GM10248 (cell line): ENCODE measurements around the gene NIPA2.

Source experiments
- CTCF ChIA-PET: fragments of 300-600 bp; sonication (Branson Sonifier 250); formaldehyde crosslinking; extraction: SDS; loops from one replicate; lab custom pipeline; 2021; ENCODE audit warnings: antibody characterized with exemption; lab: Yijun Ruan, JAX
- POLR2A ChIA-PET: fragments of 350-650 bp; sonication (Branson Sonifier 250); formaldehyde crosslinking; extraction: SDS; loops from one replicate; lab custom pipeline; 2020; ENCODE audit warnings: antibody characterized with exemption; lab: Yijun Ruan, JAX
- DNase-seq: peaks from one replicate; pipeline ENCODE4 v3.0.0; 2012; ENCODE audit errors: extremely low spot score
- CTCF ChIP-seq: IDR thresholded peaks from 2 replicates; pipeline ENCODE4 v1.5.1; 2012; ENCODE audit warnings: mild to moderate bottlenecking, low read depth; ENCODE audit errors: extremely low read depth, missing control alignments, control extremely low read depth

Gene NIPA2

GRCh38 chr15:22871481-22872086 lies 33.1 kb downstream of the NIPA2 start:
- no peak for DNase-seq
- POLR2A ChIA-PET: no interaction called here
- TF ChIP-seq CTCF: no peak
- CTCF ChIA-PET: no interaction called here

GRCh38 chr15:22872936-22873701 lies 34.7 kb downstream of the NIPA2 start:
- TF ChIP-seq CTCF: no peak
- POLR2A ChIA-PET: no interaction called here
- CTCF ChIA-PET: no interaction called here
- no peak for DNase-seq

GRCh38 chr15:22873841-22874240 lies 35.4 kb downstream of the NIPA2 start:
- DNase-seq: no peak
- ChIA-PET POLR2A (no interaction called here), CTCF (no interaction called here)
- TF ChIP-seq CTCF: no peak

- CTCF ChIA-PET: no interaction called here
- POLR2A ChIA-PET: no interaction called here
- DNase-seq: no peak
- no peak for TF ChIP-seq CTCF
These were observed 35.8 kb downstream of the NIPA2 start for GRCh38 chr15:22874256-22874655.

GRCh38 chr15:22874966-22875365 lies 36.5 kb downstream of the NIPA2 start:
- DNase-seq: no peak
- TF ChIP-seq CTCF: no peak
- POLR2A ChIA-PET: no interaction called here
- CTCF ChIA-PET: interaction anchor here (0.8 to 1.0 kb wide), 2 partner anchors 8 to 82 kb away, joined by 3 read pairs; no protein-coding TSS in a partner anchor

- POLR2A ChIA-PET: no interaction called here
- TF ChIP-seq CTCF: no peak
- CTCF ChIA-PET: interaction anchor here (1.1 to 1.7 kb wide), 2 partner anchors 8 to 21 kb away, joined by 3 to 5 read pairs; no protein-coding TSS in a partner anchor
- no peak for DNase-seq
These were observed 38.7 kb downstream of the NIPA2 start for GRCh38 chr15:22877117-22877516.
